GM19025 (cell line): Measurements from ENCODE around the gene CIZ1.
"Not testable (repeated sequence)": the region's sequence is repeated elsewhere in the genome, so short reads cannot be mapped to it uniquely, and the experiment has no call there.

Experiments used
- ATAC-seq: cut with Tn5 transposase; IDR thresholded peaks from one replicate; pipeline ENCODE4 v1.9.1; 2021; ENCODE audit warnings: mild to moderate bottlenecking, low read depth, moderate library complexity; ENCODE audit not compliant: unreplicated experiment

The CIZ1 gene, protein sequence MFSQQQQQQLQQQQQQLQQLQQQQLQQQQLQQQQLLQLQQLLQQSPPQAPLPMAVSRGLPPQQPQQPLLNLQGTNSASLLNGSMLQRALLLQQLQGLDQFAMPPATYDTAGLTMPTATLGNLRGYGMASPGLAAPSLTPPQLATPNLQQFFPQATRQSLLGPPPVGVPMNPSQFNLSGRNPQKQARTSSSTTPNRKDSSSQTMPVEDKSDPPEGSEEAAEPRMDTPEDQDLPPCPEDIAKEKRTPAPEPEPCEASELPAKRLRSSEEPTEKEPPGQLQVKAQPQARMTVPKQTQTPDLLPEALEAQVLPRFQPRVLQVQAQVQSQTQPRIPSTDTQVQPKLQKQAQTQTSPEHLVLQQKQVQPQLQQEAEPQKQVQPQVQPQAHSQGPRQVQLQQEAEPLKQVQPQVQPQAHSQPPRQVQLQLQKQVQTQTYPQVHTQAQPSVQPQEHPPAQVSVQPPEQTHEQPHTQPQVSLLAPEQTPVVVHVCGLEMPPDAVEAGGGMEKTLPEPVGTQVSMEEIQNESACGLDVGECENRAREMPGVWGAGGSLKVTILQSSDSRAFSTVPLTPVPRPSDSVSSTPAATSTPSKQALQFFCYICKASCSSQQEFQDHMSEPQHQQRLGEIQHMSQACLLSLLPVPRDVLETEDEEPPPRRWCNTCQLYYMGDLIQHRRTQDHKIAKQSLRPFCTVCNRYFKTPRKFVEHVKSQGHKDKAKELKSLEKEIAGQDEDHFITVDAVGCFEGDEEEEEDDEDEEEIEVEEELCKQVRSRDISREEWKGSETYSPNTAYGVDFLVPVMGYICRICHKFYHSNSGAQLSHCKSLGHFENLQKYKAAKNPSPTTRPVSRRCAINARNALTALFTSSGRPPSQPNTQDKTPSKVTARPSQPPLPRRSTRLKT

DNA sequence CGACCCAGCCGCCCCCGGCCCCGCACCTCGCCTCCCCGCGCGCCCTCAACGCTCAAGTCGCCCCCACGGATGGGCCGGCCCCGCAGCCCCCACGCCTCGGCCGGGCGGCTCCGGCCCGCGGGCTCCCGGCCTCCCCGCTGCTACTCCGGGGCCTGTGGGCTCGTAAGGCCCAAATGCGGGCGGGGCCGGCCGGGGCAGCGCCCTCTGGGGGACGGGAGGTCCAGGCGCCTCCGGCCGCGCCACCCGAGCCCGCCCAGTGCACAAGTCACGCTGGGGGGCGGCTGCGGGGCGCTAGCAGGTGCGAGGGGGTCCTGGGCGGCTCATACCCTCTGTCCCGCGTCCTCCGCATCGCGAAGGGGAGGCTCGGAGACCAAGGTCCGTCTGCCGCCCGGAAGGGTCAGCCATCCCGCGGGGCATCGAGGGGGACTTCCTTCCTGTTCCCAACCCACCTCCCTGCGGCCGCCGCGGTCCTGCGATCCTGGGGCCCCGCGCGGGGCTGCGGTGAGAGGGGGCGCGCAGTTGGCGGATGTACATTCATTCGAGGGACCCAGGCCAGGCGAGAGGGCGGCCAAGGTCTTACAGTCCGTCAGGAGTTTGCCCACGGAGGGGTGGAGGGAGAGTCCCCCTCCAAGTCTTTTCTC lies at the start of gene CIZ1:
Gene CIZ1 (minus strand): TSS at position 167 of the 641 bp plus-strand sequence. CDS start 715 bp downstream, outside the sequence.
- ATAC-seq = peak; percentile 88

DNA sequence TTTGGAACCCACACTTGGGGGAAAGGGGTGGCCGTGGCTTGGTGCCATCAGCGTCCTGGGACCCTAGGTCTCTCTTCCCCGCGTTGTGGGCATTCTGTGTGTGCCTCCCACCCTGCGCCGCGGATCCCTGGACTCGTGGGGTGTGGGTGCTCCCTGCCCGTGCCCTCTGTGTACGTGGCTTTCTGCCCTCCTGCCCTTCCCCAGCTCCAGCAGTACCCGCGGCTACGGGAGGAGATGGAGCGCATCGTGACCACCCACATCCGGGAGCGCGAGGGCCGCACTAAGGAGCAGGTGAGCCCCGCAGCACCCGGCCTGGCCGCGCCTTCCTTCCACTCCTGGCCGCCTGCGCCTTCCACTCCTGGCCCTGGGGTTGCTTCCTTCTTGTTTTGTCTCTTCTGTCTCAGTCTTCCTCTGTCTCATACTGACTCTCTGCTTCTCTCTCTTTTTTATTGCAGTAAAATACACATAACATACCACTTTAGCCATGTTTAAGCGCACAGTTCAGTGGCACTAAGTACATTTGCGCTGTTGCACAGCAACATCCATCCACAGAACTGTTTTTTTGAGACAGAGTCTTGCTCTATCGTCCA lies 42.5 kb upstream of the CIZ1 start:
- no peak for ATAC-seq

DNA sequence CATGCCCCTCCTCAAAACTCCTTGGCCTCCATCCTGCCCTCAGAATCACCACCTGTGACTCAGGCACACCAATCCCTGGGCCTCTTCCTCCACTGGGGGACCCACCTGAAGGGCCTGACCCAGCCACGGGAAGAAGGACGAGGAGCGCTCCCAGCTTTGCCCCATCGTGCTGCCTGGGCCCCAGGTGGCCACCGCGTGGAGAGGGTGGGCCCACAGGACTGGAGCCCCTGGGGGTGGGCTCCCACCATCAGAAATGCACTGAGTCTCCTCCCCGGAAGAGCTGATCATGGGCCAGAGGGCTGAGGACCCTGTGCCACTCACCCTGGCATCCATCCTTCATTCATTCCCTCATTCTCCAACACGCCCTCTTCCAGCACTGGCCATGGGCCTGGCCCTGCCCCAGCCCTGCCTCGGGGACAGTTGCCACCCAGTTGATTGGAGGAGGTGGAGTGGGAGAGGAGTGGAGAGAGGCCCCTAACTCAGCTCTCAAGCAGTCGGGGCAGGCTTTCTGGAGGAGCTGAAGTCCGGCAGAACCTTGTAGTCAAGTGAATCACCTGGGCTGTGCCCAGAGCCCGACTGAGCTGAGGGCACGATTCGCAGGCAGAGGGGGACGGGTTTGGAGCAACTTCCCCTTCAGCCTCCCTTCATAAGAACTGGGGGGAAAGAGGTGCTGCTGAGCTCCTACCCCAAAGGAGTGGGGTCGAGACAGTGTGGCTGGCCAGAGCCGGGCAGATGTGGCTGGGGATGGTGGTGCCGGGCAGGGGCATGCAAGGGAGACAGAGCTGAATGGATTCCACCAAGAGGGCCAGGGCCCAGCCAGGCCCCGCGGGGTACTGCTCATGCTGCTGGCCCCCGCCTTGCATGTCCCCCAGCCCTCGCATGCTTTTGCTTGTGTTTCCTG lies 41.4 kb upstream of the CIZ1 start:
- ATAC-seq = no peak

DNA sequence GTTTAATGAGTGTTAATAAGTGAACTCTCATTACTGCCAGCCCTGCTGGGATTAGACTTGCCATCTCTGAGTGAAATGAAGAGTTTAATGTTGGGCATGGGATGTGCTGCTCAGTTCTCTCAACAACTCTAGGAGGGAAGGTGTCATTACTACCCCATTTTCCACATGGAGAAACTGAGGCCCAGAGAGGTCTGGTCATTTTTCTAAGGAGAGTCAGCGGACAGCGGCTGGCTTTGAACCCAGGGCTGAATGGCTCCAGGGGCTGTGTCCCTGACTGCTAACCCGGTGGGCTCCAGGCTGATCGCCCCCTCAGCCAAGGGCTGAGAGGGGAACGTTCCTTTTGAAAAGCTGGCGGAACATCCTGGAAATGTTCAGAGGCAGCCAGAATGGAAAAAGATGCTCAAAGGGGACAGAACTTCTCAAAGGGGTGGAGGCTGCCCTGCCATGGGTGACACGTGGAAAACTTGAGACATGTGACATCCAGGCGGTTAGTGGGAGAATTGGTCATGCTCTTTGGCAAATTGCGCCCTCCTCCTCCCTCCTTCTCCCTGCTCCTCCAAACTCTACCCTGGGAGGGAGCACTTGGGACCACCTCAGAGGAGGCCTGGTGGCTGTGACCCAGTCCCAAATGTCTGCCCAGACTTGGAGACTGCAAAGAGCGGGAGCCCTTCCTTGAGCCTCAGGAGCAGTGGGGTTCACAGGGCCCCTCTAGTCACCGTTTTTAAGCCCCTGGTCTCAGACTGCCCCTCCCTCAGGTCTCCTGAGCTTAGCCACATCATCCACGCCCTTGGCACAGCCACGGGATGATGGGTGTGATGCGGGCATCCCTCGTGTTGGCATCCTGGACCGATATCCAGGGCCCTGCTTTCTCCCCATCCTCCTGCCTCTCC lies 40.5 kb upstream of the CIZ1 start:
- no peak for ATAC-seq

DNA sequence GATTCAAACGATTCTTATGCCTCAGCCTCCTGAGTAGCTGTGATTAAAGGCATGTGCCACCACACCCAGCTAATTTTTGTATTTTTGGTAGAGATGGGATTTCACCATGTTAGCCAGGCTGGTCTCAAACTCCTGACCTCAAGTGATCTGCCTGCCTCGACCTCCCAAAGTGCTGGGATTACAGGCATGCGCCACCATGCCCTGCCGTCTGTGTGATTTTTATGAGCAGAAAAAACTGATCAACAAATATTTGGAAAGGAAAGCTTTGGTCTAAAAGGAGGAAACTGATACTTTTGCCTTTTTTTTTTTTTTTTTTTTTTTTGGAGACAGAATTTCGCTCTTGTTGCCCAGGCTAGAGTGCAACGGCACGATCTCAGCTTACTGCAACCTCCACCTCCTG lies 39.5 kb upstream of the CIZ1 start:
- not testable (repeated sequence) for ATAC-seq

DNA sequence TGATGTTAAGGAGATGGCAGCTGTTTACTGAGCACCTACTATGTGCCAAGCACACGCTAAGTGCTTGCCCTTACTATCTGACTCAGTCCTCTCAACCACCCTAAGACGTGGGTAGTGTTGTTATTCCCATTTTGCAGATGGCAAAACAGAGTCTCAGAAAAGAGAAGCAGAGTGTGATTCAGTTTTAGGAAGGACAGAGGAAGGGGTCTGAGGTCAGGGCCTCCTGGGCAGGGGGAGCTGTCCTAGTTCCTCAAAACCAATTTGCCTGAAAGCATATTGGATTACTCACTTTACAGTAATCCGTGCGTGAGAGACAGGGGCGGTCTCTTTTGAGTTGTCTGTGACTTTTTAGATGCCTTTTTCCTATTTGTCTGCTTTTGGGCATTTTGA lies 35.0 kb upstream of the CIZ1 start:
- no peak for ATAC-seq

DNA sequence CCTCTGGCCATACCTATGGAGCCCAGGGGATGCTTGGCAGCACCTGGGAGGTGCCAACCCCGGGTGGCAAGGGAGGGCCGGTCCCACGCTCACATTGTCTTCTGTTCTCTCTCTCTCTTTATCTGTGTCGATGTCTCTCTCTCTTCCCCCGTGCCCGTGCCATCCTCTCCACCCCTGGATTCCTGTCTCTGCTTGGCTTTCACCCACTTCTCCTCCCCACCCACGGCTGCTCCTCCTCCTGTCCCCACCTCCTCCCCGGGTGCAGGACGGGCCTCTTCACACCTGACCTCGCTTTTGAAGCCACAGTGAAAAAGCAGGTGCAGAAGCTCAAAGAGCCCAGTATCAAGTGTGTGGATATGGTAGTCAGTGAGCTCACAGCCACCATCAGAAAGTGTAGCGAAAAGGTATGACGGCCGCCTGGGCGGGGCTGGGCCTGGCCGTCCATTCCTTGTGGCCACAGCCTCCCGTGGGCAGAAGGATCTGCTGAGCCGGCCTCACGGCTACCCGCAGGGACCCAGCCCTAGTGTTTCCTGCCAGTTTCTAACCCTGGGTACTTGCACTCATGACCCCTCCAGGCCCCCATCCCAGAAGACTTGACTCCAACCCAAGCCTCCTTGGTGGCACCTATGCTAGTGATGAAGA lies 34.5 kb upstream of the CIZ1 start:
- ATAC-seq = no peak

DNA sequence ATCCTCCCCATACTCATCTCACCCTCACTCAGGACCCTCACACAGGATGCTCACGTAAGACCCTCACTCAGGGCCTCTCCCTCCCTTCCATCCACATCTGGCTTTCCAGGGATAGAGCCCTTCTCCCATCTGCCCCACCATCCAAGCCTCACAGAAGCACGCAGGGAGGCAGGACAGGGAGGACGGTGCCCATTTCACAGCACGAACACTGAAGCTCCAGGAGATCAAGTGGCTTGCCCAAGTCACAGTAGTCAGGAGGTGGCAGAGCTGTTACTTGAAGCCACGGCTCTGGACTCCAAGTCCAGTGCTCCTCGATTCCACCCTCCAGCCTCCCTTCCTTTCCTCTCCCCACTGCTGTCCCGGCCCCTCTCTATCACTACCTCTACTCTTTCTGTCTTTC lies 33.5 kb upstream of the CIZ1 start:
- no peak for ATAC-seq

DNA sequence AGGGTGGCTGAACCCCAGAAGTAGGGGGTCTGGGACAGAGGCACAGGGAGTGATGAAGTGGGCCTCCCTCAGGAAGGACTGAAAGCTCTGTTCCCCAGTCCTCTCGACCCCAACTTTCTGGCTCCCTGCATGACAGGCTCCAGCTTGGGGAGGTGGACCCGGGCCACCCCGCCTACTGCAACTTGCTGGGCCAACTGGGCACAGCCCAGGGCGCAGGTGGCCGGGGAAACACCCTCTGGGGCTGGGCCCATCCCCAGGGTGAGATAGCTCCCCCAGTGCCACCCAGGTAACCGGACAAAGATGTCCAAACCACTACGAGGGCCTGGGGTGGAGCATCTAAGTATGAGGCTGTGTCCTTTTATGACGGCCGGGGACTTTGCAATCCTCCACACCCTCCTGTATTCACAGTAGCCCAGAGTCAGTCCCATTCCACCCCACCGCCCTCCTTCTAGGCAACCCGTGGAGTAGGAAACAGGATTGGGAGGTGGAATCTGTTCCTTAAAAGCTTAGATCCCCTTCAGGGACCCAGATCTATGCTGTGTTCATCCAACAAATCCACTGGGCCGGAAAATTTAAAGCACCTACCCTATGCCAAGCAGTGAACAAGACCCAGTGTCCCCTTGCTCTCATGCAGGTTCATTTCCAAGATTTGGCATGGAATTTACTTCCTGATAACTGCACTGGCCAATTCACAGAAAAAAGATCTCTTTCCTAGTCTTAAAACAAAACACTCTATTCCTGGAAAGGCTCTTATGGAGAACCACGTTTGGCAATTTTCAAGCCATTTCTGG lies 31.7 kb upstream of the CIZ1 start:
- ATAC-seq = no peak

DNA sequence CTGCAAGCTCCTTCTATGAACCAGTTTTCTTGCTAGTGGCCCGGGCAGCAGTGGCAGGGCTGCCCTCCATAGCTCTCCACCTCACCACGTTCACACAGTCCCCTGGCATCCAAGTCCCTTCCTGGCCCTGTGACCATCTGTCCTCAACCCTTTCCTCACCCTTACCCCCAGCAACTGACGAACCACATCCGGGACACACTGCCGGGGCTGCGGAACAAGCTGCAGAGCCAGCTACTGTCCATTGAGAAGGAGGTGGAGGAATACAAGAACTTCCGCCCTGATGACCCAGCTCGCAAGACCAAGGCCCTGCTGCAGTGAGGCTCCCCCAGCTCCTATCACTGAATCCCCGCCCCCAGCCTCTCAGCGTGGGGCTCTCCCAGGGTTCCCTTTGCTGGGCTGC lies 30.7 kb upstream of the CIZ1 start:
- ATAC-seq = no peak

DNA sequence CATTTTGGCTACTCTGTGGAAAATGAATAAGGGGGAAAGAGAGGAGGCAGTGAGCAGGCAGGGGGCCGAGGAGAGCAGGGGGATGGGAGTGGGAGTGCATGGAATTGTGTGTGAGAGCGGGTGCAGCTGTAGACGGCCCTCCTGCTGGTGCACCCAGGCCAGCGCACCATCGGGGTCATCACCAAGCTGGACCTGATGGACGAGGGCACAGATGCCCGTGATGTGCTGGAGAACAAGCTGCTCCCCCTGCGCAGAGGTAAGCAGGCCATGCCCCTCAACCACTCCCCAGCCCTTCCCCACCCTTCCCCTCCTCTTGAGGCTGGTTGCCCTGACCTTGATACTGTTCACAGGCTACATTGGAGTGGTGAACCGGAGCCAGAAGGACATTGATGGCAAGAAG lies 28.5 kb upstream of the CIZ1 start:
- no peak for ATAC-seq

DNA sequence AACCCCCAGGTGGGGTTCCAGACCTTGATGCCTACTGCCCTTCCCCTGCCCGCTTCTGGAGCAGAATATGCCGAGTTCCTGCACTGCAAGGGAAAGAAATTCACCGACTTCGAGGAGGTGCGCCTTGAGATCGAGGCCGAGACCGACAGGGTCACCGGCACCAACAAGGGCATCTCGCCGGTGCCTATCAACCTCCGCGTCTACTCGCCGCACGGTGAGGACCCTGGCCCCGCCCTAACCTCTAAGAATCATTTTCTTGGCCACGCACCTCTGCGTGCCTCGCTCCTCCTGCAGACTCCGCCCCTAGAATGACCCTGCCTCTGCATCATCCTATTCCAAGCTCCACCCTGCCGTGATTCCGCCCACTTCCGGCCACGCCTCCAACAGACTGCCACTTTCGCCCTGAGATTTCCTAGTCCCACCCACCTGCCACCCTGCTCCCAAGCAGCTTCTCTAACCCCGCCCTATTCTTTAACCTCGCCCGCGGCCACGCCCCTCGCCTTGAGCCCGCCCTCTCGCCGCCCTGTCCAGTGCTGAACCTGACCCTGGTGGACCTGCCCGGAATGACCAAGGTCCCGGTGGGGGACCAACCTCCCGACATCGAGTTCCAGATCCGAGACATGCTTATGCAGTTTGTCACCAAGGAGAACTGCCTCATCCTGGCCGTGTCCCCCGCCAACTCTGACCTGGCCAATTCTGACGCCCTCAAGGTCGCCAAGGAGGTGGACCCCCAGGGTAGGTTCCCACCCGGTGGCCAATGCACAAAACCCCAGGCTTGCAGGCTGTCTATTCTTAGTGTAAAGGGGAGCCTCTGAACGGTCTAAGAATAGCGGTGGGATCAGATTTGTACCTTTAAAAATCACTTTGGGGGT lies 27.4 kb upstream of the CIZ1 start:
- peak; percentile 90 for ATAC-seq

DNA sequence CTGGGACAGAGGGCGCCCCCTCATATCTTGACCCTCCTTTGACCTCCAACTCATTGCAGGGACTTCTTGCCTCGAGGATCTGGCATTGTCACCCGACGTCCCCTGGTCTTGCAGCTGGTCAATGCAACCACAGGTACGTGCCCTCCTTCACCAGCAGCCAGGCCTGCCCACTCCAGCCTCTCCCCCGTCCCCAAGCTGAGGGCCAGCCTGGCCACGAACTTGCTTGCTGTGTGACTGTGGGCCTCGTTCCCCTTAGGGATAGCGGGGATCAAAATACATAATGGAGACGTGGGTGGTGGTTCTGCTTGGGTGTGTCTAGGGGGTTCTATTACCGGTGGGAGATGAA lies 26.8 kb upstream of the CIZ1 start:
- ATAC-seq = no peak

DNA sequence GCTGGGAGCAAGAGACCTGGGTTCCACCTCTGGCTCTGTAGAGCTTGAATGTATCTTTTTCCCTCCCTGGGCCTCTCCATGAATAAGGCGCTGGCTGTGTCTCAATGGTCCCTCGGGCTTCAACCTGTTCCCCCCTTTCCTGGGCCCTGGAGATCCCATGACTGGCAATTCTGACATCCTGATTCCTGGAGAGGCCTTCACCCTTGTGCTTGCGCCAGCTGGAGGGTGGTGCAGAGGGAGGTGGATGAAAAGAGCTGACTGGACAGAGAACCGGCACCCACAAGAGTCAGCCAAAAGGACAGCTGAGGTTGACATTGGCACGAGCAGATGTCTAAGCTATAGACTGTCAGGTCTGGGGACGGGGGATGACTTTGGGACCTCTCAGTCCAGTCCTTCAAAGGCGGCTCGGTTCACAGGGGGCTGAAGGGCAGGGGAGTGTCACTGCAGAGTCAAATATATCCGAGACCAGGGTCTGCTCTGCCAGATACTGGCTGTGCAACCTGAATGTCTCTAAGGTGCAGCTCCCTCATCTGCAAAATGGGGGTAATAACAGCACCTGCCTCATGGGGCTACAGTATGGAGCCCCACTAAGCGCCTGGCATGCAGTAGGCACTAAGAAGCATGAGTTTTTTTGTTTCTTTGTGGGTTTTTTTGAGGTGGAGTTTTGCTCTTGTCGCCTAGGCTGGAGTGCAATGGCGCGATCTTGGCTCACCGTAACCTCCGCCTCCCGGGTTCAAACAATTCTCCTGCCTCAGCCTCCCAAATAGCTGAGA lies 25.6 kb upstream of the CIZ1 start:
- ATAC-seq = no peak

DNA sequence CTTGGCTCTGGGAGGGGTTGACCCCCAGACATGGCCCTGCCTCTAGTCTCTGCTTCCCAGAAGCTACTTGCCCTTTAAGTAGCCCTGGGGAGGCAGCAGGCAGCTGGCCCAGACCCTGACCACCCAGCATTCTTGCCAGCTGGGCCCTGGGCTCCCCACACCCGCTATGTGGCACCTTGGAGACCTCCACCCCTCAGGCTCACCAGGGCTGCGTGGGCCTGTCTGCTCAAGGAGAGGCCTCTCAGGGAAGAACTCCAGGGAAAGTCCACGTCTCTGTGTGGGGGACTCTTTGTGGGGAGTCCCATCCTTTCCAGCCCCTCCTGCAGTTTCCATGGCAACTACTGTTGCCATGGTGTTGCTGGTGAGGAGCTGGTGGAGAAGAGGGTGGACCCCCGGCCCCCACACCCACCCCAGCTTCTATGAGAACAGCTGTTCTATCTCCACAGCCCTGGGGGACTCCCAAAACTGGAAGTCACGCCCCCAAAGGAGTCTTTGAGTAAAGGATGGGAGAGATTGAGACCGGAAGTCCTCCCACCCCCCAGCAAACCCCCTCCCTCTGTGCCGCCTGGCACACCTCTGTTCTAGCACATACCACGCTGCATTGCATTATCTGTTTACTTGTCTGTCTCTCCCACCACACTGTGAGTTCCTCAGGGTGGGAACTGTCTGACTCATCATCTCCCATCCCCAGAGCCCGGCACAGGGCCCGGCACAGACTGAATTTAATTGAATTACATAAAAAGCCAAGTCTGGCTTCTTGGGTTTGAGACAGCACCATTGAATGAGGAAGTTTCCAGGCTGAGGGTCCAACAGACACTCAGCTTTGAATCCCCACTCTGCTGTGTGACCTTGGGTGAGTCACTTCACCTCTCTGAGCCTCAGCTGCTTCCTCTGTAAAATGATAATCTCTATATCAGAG lies 24.4 kb upstream of the CIZ1 start:
- ATAC-seq = no peak
